ENCODE results near the gene DIP2C. TPM values are rescaled to one million over a fixed set of nuclear protein-coding genes. Genes with fewer than 3 reads are reported as not detected.
"Not testable (repeated sequence)": the region's sequence is repeated elsewhere in the genome, so short reads cannot be mapped to it uniquely, and the experiment has no call there.

Gene DIP2C
- 10 to 100 TPM in 11 of 12 donors, not detected in 1; 18.1 to 31.7 (median 26.1) TPM for polyA plus RNA-seq (ENCODE audit: insufficient read length in 12 of 12)
- long read RNA-seq, donor 1, result 0 reads
- long read RNA-seq, donor 2, result 0 reads
- long read RNA-seq, donor 3, result 0 reads
- long read RNA-seq, donor 4, result 0 reads
- long read RNA-seq, donor 5, result 0 reads
- long read RNA-seq, donor 6, full-length matches to known transcripts, result 1 of 1 reads
- long read RNA-seq, donor 6, partial matches to known transcripts, result 0 of 1 reads
- long read RNA-seq, donor 6, other reads (novel, unspliced or antisense), result 0 of 1 reads
- long read RNA-seq, donor 7, result 0 reads
- long read RNA-seq, donor 8, result 0 reads
- long read RNA-seq, donor 9, result 0 reads
- long read RNA-seq, donor 10, full-length matches to known transcripts, result 1 of 1 reads
- long read RNA-seq, donor 10, partial matches to known transcripts, result 0 of 1 reads
- long read RNA-seq, donor 10, other reads (novel, unspliced or antisense), result 0 of 1 reads
- long read RNA-seq, donor 11, result 0 reads

- peak; percentile 71 for DNase-seq
Observed at GRCh38 chr10:689452-690371, at the start of gene DIP2C. Gene DIP2C, minus strand, starts transcription at chr10:689668. Its CDS starts 90 bp downstream, at chr10:689578.

GRCh38 chr10:734481-734880, 45.0 kb upstream of the DIP2C start:
- no peak for DNase-seq

GRCh38 chr10:733086-733485, 43.6 kb upstream of the DIP2C start:
- DNase-seq, result no peak

GRCh38 chr10:729213-729612, 39.7 kb upstream of the DIP2C start:
- no peak for DNase-seq

GRCh38 chr10:728603-729002, 39.1 kb upstream of the DIP2C start:
- DNase-seq, result no peak

- DNase-seq, result no peak
Observed at GRCh38 chr10:727162-727790, 37.8 kb upstream of the DIP2C start.

- peak; percentile 11 for DNase-seq
Observed at GRCh38 chr10:725786-726185, 36.3 kb upstream of the DIP2C start.

GRCh38 chr10:725302-725701, 35.8 kb upstream of the DIP2C start:
- peak; percentile 9 for DNase-seq

GRCh38 chr10:723973-724372, 34.5 kb upstream of the DIP2C start:
- no peak for DNase-seq

- no peak for DNase-seq
Observed at GRCh38 chr10:722281-723060, 33.0 kb upstream of the DIP2C start.

- DNase-seq, result no peak
Observed at GRCh38 chr10:718143-718700, 28.8 kb upstream of the DIP2C start.

GRCh38 chr10:717458-717857, 28.0 kb upstream of the DIP2C start:
- no peak for DNase-seq

- DNase-seq, result no peak
Observed at GRCh38 chr10:716821-717220, 27.4 kb upstream of the DIP2C start.

GRCh38 chr10:714214-714613, 24.7 kb upstream of the DIP2C start:
- DNase-seq, result no peak

GRCh38 chr10:712575-712974, 23.1 kb upstream of the DIP2C start:
- DNase-seq, result no peak

- DNase-seq, result no peak
Observed at GRCh38 chr10:712089-712488, 22.6 kb upstream of the DIP2C start.

GRCh38 chr10:707861-708260, 18.4 kb upstream of the DIP2C start:
- DNase-seq, result no peak

GRCh38 chr10:707456-707855, 18.0 kb upstream of the DIP2C start:
- no peak for DNase-seq

GRCh38 chr10:703118-703517, 13.7 kb upstream of the DIP2C start:
- DNase-seq, result no peak

- not testable (repeated sequence) for DNase-seq
Observed at GRCh38 chr10:700183-700582, 10.7 kb upstream of the DIP2C start.

Measured in muscle of arm (tissue), 14 donors.